ENCODE results near the gene WDR75.

- TF ChIP-seq POLR2A (IDR thresholded peaks at IDR 0.05; ENCODE audit: low read length) = no peak
- TF ChIP-seq GATA1 (IDR thresholded peaks at IDR 0.05; ENCODE audit: low read depth, low read length) = no peak
Observed at GRCh38 chr2:189515264-189515663, 74.0 kb downstream of the WDR75 start.

Measured in erythroblast (primary cell).